GM12878 (cell line): ENCODE results near the gene SIGLEC12. TPM values are rescaled to one million over a fixed set of nuclear protein-coding genes. Genes with fewer than 3 reads are reported as not detected.

Experiments used
- ATAC-seq: fragments of 200-7000 bp; cut with Tn5 transposase; 3 replicates; pipeline ENCODE4 v1.9.1; 2020; ENCODE audit warnings: mild to moderate bottlenecking, moderate library complexity
- BruUV-seq: library from RNA; stranded (reverse); fragments of 400-500 nt; replicated peaks from 2 replicates; lab custom pipeline; 2021; lab: Mats Ljungman, UMichigan
- CTCF ChIA-PET: fragments of 300-600 bp; sonication (Branson Sonifier 250); formaldehyde crosslinking; extraction: SDS; loops from one replicate; lab custom pipeline; 2021; ENCODE audit warnings: inconsistent platforms; lab: Yijun Ruan, JAX
- POLR2A ChIA-PET: fragments of 350-600 bp; formaldehyde crosslinking; extraction: SDS; loops from one replicate; lab custom pipeline; 2021; ENCODE audit warnings: inconsistent platforms; lab: Charles Lee
- RAD21 ChIA-PET: fragments of 300-600 bp; sonication (Branson Sonifier 250); formaldehyde crosslinking; loops from one replicate; lab custom pipeline; 2023; ENCODE audit warnings: antibody characterized with exemption; ENCODE audit not compliant: unreplicated experiment; lab: Charles Lee
- SMC1A ChIA-PET: fragments of 300-600 bp; sonication (Branson Sonifier 250); formaldehyde crosslinking; loops from one replicate; lab custom pipeline; 2023; ENCODE audit not compliant: unreplicated experiment, uncharacterized antibody; lab: Charles Lee
- DNase-seq: peaks from one replicate; pipeline ENCODE4 v3.0.0-alpha.2; 2011; ENCODE audit warnings: low read depth, low spot score
- FAIRE-seq: peaks from 3 replicates; lab custom pipeline; 2011; peaks lifted over from hg19 to GRCh38; lab: Jason Lieb, UNC
- H2AFZ ChIP-seq: 2 replicates; pipeline ENCODE4 v1.6.0; 2011; ENCODE audit warnings: low read depth, low read length, control low read depth; ENCODE audit not compliant: control insufficient read depth
- H3K27ac ChIP-seq: 2 replicates; pipeline ENCODE4 v1.5.1; 2011; ENCODE audit warnings: control low read depth; ENCODE audit not compliant: control insufficient read depth, insufficient read depth
- H3K27me3 ChIP-seq, 2 experiments: replicated peaks in 1 of 2; 2 replicates each; pipeline versions ENCODE4 v1.6.0 to v1.6.1; 2011; ENCODE audit warnings: low read length in 1 of 2; ENCODE audit not compliant: control insufficient read depth in 2 of 2, insufficient read depth in 2 of 2
- H3K36me3 ChIP-seq, 2 experiments: 2 replicates each; pipeline ENCODE4 v1.5.1; 2011; ENCODE audit warnings: low read length in 1 of 2; ENCODE audit not compliant: control insufficient read depth in 2 of 2, insufficient read depth in 2 of 2
- H3K4me1 ChIP-seq: 2 replicates; pipeline ENCODE4 v1.6.1; 2011; ENCODE audit warnings: mild to moderate bottlenecking, low read length, moderate library complexity, mixed read lengths; ENCODE audit not compliant: control insufficient read depth, insufficient read depth
- H3K4me2 ChIP-seq: 2 replicates; pipeline ENCODE4 v1.6.0; 2011; ENCODE audit warnings: control low read depth; ENCODE audit not compliant: control insufficient read depth, insufficient read depth
- H3K4me3 ChIP-seq: fragments of 200-600 bp; sonication (generic); 2 replicates; pipeline ENCODE4 v1.5.1; 2016
- H3K79me2 ChIP-seq: 2 replicates; pipeline ENCODE4 v1.6.0; 2011; ENCODE audit warnings: low read length; ENCODE audit not compliant: control insufficient read depth, insufficient read depth
- H3K9ac ChIP-seq: 2 replicates; pipeline ENCODE4 v1.8.0; 2011; ENCODE audit warnings: low read length, control low read depth, mixed read lengths; ENCODE audit not compliant: control insufficient read depth, insufficient read depth
- H3K9me3 ChIP-seq: replicated peaks from 3 replicates; pipeline ENCODE4 v1.5.1; 2011; ENCODE audit warnings: mild to moderate bottlenecking, low read length; ENCODE audit not compliant: control insufficient read depth, insufficient read depth
- H4K20me1 ChIP-seq: 2 replicates; pipeline ENCODE4 v1.6.0; 2011; ENCODE audit not compliant: control insufficient read depth, insufficient read depth
- CHD4 ChIP-seq: fragments of 200-600 bp; sonication (generic); IDR thresholded peaks from 2 replicates; pipeline ENCODE4 v1.6.1; 2016; ENCODE audit warnings: mild to moderate bottlenecking
- HCFC1 ChIP-seq: fragments of 150-350 bp; IDR thresholded peaks from 2 replicates; pipeline ENCODE4 v1.6.1; 2014; ENCODE audit warnings: low read length
- HDAC6 ChIP-seq: fragments of 200-600 bp; sonication (generic); IDR thresholded peaks from one replicate; pipeline ENCODE4 v1.8.0; 2017; ENCODE audit warnings: antibody characterized with exemption; ENCODE audit not compliant: unreplicated experiment
- WGBS: methylation state at CpG from one replicate; pipeline ENCODE4 v1.1.6; 2016; ENCODE audit warnings: low lambda C conversion rate; ENCODE audit not compliant: insufficient replicate concordance, insufficient coverage; ENCODE audit errors: missing lambda C conversion rate; 5-methylcytosine and 5-hydroxymethylcytosine counted together
- in situ Hi-C: fragments of 300-500 bp; cut with MboI; formaldehyde crosslinking; loops from 9 replicates; pipeline ENCODE4 v1.14.3; 2018; ENCODE audit warnings: mixed read lengths
- intact Hi-C: fragments of 100-400 bp; cut with micrococcal nuclease; formaldehyde crosslinking; loops from one replicate; pipeline ENCODE4 v1.14.2; 2022; ENCODE audit not compliant: unreplicated experiment
- polyA plus RNA-seq, 11 experiments: library from polyadenylated mRNA; depleted of rRNA in 4 of 11; unstranded in 6 of 11; stranded (reverse) in 5 of 11; fragments of >200 nt; fragmentation: Nextera tagmentation in 4 of 11; fragmentation: Illumina TruSeq in 1 of 11; extraction: Ambion mirVana in 4 of 11; extraction: Trizol in 1 of 11; gene quantifications; 1 replicate in 1 of 11; 2 replicates in 10 of 11; pipeline versions ENCODE4 v1.2.1 to v1.2.3, GENCODE V29; 2011 to 2016; ENCODE audit warnings: inconsistent platforms in 2 of 11, missing spikeins in 2 of 11, low read depth in 1 of 11
- total RNA-seq, 4 experiments: library from RNA; depleted of rRNA in 3 of 4; stranded (reverse); fragments of >200 nt in 3 of 4; fragmentation: Illumina TruSeq in 1 of 4; extraction: Trizol in 1 of 4; gene quantifications; 2 replicates each; pipeline versions ENCODE4 v1.2.1 to v1.2.3, GENCODE V29; 2013 to 2021
- TF ChIP-seq, protein P1 (sequence below): fragments of 450-650 bp; IDR thresholded peaks from 2 replicates; pipeline ENCODE4 v1.6.1; 2016; ENCODE audit warnings: mild to moderate bottlenecking

Gene SIGLEC12
- total and polyA plus RNA-seq, 10 of the 15 experiments (the other 5 are each of a cell fraction or from before 2014, with no cell fraction given), result 0.03 to 0.18 (median 0.06) TPM; not detected in 5

DNA sequence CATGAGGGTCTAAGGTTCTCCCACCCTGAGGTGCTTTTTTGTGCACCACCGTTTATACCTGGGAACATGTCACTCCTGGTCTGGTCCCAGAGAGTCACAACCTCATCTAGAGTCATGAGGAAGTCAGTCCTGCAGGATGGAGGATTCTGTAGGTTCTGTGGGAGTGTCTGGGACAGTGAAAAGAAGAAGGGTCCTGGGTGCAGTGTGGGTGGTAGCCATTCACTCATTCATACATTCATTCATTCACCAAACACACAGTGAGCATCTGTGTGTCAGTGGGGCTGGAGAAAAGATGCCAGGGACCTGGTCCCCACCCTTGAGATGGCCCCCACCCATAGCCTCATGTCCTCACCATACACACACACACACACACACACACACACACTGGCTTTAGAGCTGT lies 32.0 kb downstream of the SIGLEC12 start (continued):
- TF ChIP-seq, protein P1, sequence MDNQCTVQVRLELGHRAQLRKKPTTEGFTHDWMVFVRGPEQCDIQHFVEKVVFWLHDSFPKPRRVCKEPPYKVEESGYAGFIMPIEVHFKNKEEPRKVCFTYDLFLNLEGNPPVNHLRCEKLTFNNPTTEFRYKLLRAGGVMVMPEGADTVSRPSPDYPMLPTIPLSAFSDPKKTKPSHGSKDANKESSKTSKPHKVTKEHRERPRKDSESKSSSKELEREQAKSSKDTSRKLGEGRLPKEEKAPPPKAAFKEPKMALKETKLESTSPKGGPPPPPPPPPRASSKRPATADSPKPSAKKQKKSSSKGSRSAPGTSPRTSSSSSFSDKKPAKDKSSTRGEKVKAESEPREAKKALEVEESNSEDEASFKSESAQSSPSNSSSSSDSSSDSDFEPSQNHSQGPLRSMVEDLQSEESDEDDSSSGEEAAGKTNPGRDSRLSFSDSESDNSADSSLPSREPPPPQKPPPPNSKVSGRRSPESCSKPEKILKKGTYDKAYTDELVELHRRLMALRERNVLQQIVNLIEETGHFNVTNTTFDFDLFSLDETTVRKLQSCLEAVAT, result no peak
- no peak for TF ChIP-seq CHD4
- TF ChIP-seq HDAC6, result no peak

DNA sequence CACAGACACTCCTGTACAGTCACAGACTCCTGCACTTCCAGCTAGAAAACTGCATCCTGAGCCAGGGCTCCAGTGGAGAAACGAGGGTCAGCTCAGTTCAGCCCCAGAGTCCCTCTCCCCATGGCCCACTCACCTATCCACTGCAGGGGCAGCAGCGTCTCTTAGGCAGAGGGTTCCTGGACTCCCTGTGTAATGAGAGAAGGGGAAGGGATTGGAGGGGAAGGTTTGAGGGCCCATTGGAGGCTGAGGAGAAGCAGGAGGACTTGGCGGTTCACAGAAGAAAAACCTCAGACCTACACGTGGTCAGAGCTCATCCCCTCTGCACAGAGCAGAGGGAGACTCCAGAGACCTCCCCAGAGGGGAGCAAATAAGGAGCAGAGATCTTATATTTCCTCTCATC lies 32.4 kb downstream of the SIGLEC12 start:
- FAIRE-seq (no peak), ATAC-seq (no peak), DNase-seq (no peak)
- ChIA-PET RAD21 (interaction anchor here (0.8 to 2.6 kb wide), 2 partner anchors 188 kb away, joined by 3 to 5 read pairs; no protein-coding TSS in a partner anchor), CTCF (interaction anchor here (0.8 to 10.8 kb wide), 3 partner anchors 45 to 190 kb away, joined by 3 to 281 read pairs (median 3); partner anchors contain the start of gene SIGLEC10), SMC1A (interaction anchor here (0.7 to 1.3 kb wide), 2 partner anchors 188 to 191 kb away, joined by 3 read pairs; no protein-coding TSS in a partner anchor), POLR2A (no interaction called here)
- 2% methylated on average over 4 of the region's 4 CpGs for WGBS
- intact Hi-C loops (no loop called here), in situ Hi-C loops (no loop called here)
- no peak overlapping the region for H2AFZ ChIP-seq
- H3K4me2 ChIP-seq, result no peak overlapping the region
- H3K27ac ChIP-seq, result no peak overlapping the region
- H3K9ac ChIP-seq, result no peak overlapping the region
- no peaks in the 10 kb centered on the region; a peak in 1 of 4 replicates for H3K27me3 ChIP-seq
- H3K4me3 ChIP-seq, result no peak overlapping the region
- BruUV-seq, result no TSS peak
- no peaks in the 10 kb centered on the region for H3K36me3 ChIP-seq
- no peak for TF ChIP-seq HCFC1
- H3K4me1 ChIP-seq, result no peaks in the 10 kb centered on the region
- H3K9me3 ChIP-seq, result no peaks in the 10 kb centered on the region
- H4K20me1 ChIP-seq, result no peaks in the 10 kb centered on the region; the same call in 1 of the 2 replicates
- H3K79me2 ChIP-seq, result no peaks in the 10 kb centered on the region
